NT2/D1 (cell line): ENCODE data around the gene FAM53B.

Experiments
- SUZ12 ChIP-seq: IDR thresholded peaks from 2 replicates; pipeline ENCODE4 v1.6.1; 2011; ENCODE audit not compliant: insufficient read length, insufficient read depth; ENCODE audit errors: extremely low read depth
- YY1 ChIP-seq: IDR thresholded peaks from 2 replicates; pipeline ENCODE4 v1.6.1; 2011; ENCODE audit not compliant: insufficient read length, insufficient read depth
- ZNF274 ChIP-seq: IDR thresholded peaks from 2 replicates; pipeline ENCODE4 v1.6.1; 2011; ENCODE audit warnings: mild to moderate bottlenecking, low read depth, low read length

GRCh38 chr10:124725171-124725631 lies 19.0 kb downstream of the FAM53B start:
- TF ChIP-seq YY1 = no peak
- TF ChIP-seq ZNF274 = no peak
- no peak for TF ChIP-seq SUZ12
